Measurements from ENCODE around the gene PSRC1. TPM values are rescaled to one million over a fixed set of nuclear protein-coding genes. Genes with fewer than 3 reads are reported as not detected.
"Not testable (repeated sequence)": the region's sequence is repeated elsewhere in the genome, so short reads cannot be mapped to it uniquely, and the experiment has no call there.

PSRC1 gene
- total RNA-seq, 4 donors from 2014 or later, result 1.9 to 18.0 (median 4.4) TPM

DNA sequence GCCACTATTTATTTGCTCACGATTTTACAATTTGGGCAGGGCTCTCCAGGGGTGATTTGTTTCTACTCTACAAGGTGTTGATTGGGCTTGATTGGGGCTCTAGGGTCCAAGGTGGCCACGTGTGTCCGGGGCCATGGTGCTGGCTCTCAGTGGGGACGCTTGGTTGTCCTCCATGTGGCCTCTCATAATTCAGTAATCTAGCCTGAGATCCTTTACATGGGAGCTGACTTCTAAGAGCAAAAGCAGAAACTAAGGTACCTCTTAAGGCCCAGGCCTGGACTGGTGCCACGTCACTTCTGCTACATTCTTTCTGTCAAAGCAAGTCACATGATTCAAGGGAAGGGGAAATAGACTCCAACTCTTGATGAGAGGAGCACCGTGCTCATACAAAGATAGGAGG is 8.1 kb upstream of the PSRC1 start:
- Histone ChIP-seq H3K4me3 (no peak overlapping the region), H3K27ac (no peak overlapping the region), H3K9me3 (no peaks in the 10 kb centered on the region), H3K36me3 (no peaks in the 10 kb centered on the region), H3K4me1 (no peaks in the 10 kb centered on the region), H3K27me3 (peaks cover 2% of the 10 kb centered on the region)
- intact Hi-C loops (cut with DNase I; ENCODE audit: low total_unique reads), result no loop called here
- no peak for DNase-seq
- in situ Hi-C loops (cut with MboI; ENCODE audit: low pct_ligation_motif_present in 1 of 4, low pct_unique_long_range_greater_than_20kb in 1 of 4, low sequenced_read_pairs in 3 of 4), result loop anchor here in 1 of 4 donors (25.0 kb wide), 1 partner anchor 121 kb away; no protein-coding TSS in a partner anchor
- TF ChIP-seq, protein P1, sequence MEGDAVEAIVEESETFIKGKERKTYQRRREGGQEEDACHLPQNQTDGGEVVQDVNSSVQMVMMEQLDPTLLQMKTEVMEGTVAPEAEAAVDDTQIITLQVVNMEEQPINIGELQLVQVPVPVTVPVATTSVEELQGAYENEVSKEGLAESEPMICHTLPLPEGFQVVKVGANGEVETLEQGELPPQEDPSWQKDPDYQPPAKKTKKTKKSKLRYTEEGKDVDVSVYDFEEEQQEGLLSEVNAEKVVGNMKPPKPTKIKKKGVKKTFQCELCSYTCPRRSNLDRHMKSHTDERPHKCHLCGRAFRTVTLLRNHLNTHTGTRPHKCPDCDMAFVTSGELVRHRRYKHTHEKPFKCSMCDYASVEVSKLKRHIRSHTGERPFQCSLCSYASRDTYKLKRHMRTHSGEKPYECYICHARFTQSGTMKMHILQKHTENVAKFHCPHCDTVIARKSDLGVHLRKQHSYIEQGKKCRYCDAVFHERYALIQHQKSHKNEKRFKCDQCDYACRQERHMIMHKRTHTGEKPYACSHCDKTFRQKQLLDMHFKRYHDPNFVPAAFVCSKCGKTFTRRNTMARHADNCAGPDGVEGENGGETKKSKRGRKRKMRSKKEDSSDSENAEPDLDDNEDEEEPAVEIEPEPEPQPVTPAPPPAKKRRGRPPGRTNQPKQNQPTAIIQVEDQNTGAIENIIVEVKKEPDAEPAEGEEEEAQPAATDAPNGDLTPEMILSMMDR (IDR thresholded peaks at IDR 0.05), result no peak
- TF ChIP-seq POLR2A (IDR thresholded peaks at IDR 0.05), result no peak
- no peak for TF ChIP-seq EP300 (IDR thresholded peaks at IDR 0.05; ENCODE audit: low read depth)
- TF ChIP-seq POLR2AphosphoS5 (IDR thresholded peaks at IDR 0.05), result no peak
- 33 to 50% methylated on average over 2 to 6 of the region's 6 CpGs for WGBS, 2 donors (ENCODE audit: low coverage in 1 of 2)

DNA sequence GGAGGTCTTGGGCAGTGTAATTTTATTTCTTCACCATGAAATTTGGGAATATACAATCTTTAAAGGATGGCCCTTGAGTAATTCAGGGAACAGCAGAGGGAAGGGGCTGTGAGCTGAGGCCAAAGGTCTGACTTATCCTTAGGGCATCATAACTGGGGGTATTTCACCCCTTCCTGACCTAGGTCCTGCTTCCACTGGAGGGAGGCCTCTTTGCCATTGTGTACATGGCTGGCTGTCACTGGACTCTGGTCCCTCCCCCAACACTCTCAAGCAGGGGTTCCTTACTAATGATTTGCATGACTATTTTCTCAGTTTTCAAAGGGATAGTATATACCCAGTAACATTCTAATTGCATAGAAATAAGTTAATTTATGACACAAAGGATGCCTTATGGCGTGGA is 7.2 kb upstream of the PSRC1 start:
- no peaks in the 10 kb centered on the region for H3K9me3 ChIP-seq
- DNase-seq, result no peak
- in situ Hi-C loops (cut with MboI; ENCODE audit: low pct_ligation_motif_present in 1 of 4, low pct_unique_long_range_greater_than_20kb in 1 of 4, low sequenced_read_pairs in 3 of 4) (loop anchor here in 1 of 4 donors (25.0 kb wide), 1 partner anchor 122 kb away; no protein-coding TSS in a partner anchor), intact Hi-C loops (cut with DNase I; ENCODE audit: low total_unique reads) (no loop called here)
- H3K4me3 ChIP-seq, result no peak overlapping the region
- TF ChIP-seq, protein P1 (IDR thresholded peaks at IDR 0.05), result no peak
- TF ChIP-seq EP300 (IDR thresholded peaks at IDR 0.05; ENCODE audit: low read depth), result no peak
- TF ChIP-seq POLR2A (IDR thresholded peaks at IDR 0.05), result no peak
- no peak for TF ChIP-seq POLR2AphosphoS5 (IDR thresholded peaks at IDR 0.05)
- 89 to 93% methylated on average over 1 of the region's 1 CpG for WGBS, 2 donors (ENCODE audit: low coverage in 1 of 2)
- no peaks in the 10 kb centered on the region for H3K27me3 ChIP-seq
- no peaks in the 10 kb centered on the region for H3K4me1 ChIP-seq
- no peak overlapping the region for H3K27ac ChIP-seq
- no peaks in the 10 kb centered on the region for H3K36me3 ChIP-seq

DNA sequence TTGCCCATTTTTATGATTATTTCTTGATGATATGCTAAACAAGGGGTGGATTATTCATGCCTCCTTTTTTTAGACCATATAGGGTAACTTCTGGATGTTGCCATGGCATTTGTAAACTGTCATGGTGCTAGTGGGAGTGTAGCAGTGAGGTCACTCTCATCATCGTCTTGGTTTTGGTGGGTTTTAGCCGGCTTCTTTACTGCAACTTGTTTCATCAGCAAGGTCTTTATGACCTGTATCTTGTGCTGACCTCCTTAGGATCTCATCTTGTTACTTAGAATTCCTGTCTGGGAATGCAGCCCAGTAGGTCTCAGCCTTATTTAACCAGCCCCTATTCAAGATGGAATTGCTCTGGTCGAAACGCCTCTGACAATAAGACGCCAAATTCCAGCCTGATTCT is 3.8 kb upstream of the PSRC1 start:
- H3K9me3 ChIP-seq; H3K36me3 ChIP-seq; DNase-seq; H3K27ac ChIP-seq; H3K4me3 ChIP-seq; intact Hi-C loops (cut with DNase I; ENCODE audit: low total_unique reads); H3K27me3 ChIP-seq: not testable (repeated sequence)
- 81 to 88% methylated on average over 5 of the region's 5 CpGs for WGBS, 2 donors (ENCODE audit: low coverage in 1 of 2)
- H3K4me1 ChIP-seq, result peaks cover 8 to 19% (median 17%) of the 10 kb centered on the region in 4 donors
- in situ Hi-C loops (cut with MboI; ENCODE audit: low pct_ligation_motif_present in 1 of 4, low pct_unique_long_range_greater_than_20kb in 1 of 4, low sequenced_read_pairs in 3 of 4), result loop anchor here in 1 of 4 donors (25.0 kb wide), 1 partner anchor 126 kb away; no protein-coding TSS in a partner anchor

DNA sequence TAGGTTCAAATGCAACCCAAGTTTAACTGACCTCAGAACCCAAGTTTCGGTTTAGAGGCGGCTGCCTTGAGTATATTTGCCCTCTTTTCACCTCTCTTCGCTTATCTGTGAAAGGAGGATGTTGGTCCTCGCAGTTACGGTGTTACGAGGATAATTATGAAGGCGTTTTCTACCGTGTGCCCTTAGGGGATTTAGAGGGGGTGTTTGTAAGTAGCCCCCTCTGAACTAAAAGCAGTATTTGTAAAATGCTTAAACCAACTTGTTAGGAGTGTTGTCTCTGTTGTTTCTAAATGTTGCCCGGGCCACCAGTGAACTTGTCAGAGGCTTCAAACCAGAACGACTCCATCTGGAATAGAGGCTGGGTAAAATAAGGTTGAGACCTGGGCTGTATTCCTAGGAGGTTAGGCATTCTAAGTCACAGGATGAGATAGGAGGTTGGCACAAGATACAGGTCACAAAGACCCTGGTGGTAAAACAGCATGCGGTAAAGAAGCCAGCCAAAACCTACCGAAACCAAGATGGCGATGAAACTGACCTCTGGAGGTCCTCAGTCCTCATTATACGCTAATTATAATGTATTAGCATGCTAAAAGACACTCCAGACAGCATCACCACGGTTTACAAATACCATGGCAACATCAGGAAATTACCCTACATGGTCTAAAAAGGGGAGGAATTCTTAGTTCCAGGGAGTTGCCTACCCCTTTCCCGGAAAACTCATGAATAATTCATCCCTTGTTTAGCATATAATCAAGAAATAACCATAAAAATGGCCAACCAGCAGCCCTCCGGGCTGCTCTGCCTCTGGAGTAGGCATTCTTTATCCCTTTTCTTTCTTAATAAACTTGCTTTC is 1.0 kb upstream of the PSRC1 start:
- H3K27ac ChIP-seq, result peak overlapping the region; percentile 87 to 96 (median 90)
- H3K9me3 ChIP-seq, result no peaks in the 10 kb centered on the region
- intact Hi-C loops (cut with DNase I; ENCODE audit: low total_unique reads) (loop anchor here (5.0 kb wide), 1 partner anchor 113 kb away; the partner anchor contains the start of gene SORT1), in situ Hi-C loops (cut with MboI; ENCODE audit: low pct_ligation_motif_present in 1 of 4, low pct_unique_long_range_greater_than_20kb in 1 of 4, low sequenced_read_pairs in 3 of 4) (loop anchor here in 1 of 4 donors (25.0 kb wide), 1 partner anchor 128 kb away; no protein-coding TSS in a partner anchor)
- peaks cover 8 to 23% (median 19%) of the 10 kb centered on the region in 4 donors for H3K4me1 ChIP-seq
- 45 to 55% methylated on average over 13 to 17 of the region's 17 CpGs for WGBS, 2 donors (ENCODE audit: low coverage in 1 of 2)
- H3K4me3 ChIP-seq, result peak overlapping the region; percentile 33 to 52 (median 52)
- no peak for DNase-seq
- H3K36me3 ChIP-seq, result no peaks in the 10 kb centered on the region
- TF ChIP-seq POLR2AphosphoS5 (IDR thresholded peaks at IDR 0.05) (no peak), POLR2A (IDR thresholded peaks at IDR 0.05) (no peak), EP300 (IDR thresholded peaks at IDR 0.05; ENCODE audit: low read depth) (no peak)
- TF ChIP-seq, protein P1 (IDR thresholded peaks at IDR 0.05), result no peak
- H3K27me3 ChIP-seq, result no peaks in the 10 kb centered on the region

All from transverse colon (tissue), 4 donors.